HG03469 (cell line): ENCODE data around the gene ZNF385A.

Experiments used
- ATAC-seq: cut with Tn5 transposase; IDR thresholded peaks from one replicate; pipeline ENCODE4 v1.9.1; 2021; ENCODE audit warnings: mild to moderate bottlenecking, moderate library complexity, moderate number of reproducible peaks; ENCODE audit not compliant: unreplicated experiment

Gene ZNF385A

GRCh38 chr12:54376596-54376995 is 7.9 kb downstream of the ZNF385A start:
- no peak for ATAC-seq

GRCh38 chr12:54375259-54375579 is 9.3 kb downstream of the ZNF385A start:
- ATAC-seq, result no peak

GRCh38 chr12:54374562-54375258 is 9.8 kb downstream of the ZNF385A start:
- ATAC-seq, result no peak

- ATAC-seq, result no peak
Measured at GRCh38 chr12:54373649-54374561, 10.6 kb downstream of the ZNF385A start.

GRCh38 chr12:54372113-54372806 is 12.3 kb downstream of the ZNF385A start:
- no peak for ATAC-seq

GRCh38 chr12:54371328-54372112 is 13.0 kb downstream of the ZNF385A start:
- no peak for ATAC-seq

- ATAC-seq, result no peak
Measured at GRCh38 chr12:54370171-54370730, 14.3 kb downstream of the ZNF385A start.

- ATAC-seq, result no peak
Measured at GRCh38 chr12:54369597-54370131, 14.9 kb downstream of the ZNF385A start.

GRCh38 chr12:54368709-54369596 is 15.6 kb downstream of the ZNF385A start:
- ATAC-seq, result peak; percentile 53

GRCh38 chr12:54368025-54368708 is 16.4 kb downstream of the ZNF385A start:
- no peak for ATAC-seq

GRCh38 chr12:54364413-54364812 is 20.1 kb downstream of the ZNF385A start, which contains the start of gene GPR84:
GPR84 (minus strand) TSS chr12:54364486; CDS start chr12:54363851, 635 bp downstream.
- no peak for ATAC-seq

GRCh38 chr12:54363618-54364017 is 20.9 kb downstream of the ZNF385A start:
- no peak for ATAC-seq

GRCh38 chr12:54363047-54363446 is 21.5 kb downstream of the ZNF385A start:
- ATAC-seq, result no peak

GRCh38 chr12:54360717-54361456 is 23.6 kb downstream of the ZNF385A start:
- ATAC-seq, result no peak

GRCh38 chr12:54359762-54360351 is 24.7 kb downstream of the ZNF385A start:
- ATAC-seq, result no peak

- ATAC-seq, result peak; percentile 93
Measured at GRCh38 chr12:54358945-54359761, 25.4 kb downstream of the ZNF385A start.
